Activated CD4-positive, alpha-beta T cell treated with anti-CD3 and anti-CD28 coated beads for 4 hours (primary cell): ENCODE data around the gene PALD1.

ENCODE experiments used
- DNase-seq, 2 donors: peaks; one replicate each; pipeline ENCODE4 v3.0.0-alpha.2; 2020

The PALD1 gene

GRCh38 chr10:70558871-70559810 is 80.6 kb downstream of the PALD1 start:
- DNase-seq = peak; percentile 58 to 60

- no peak for DNase-seq
These were observed 81.3 kb downstream of the PALD1 start for GRCh38 chr10:70559861-70560260.

- no peak for DNase-seq
These were observed 82.0 kb downstream of the PALD1 start for GRCh38 chr10:70560511-70560941.

GRCh38 chr10:70561070-70561469 is 82.5 kb downstream of the PALD1 start:
- DNase-seq = no peak

- DNase-seq = no peak
These were observed 83.0 kb downstream of the PALD1 start for GRCh38 chr10:70561558-70561957.

- no peak for DNase-seq
These were observed 83.6 kb downstream of the PALD1 start for GRCh38 chr10:70562036-70562755.

- DNase-seq = no peak
These were observed 84.7 kb downstream of the PALD1 start for GRCh38 chr10:70563230-70563629.

- no peak for DNase-seq
These were observed 85.7 kb downstream of the PALD1 start for GRCh38 chr10:70564113-70564725.

- DNase-seq = no peak
These were observed 86.4 kb downstream of the PALD1 start for GRCh38 chr10:70564901-70565351.

GRCh38 chr10:70565556-70566514 is 87.3 kb downstream of the PALD1 start:
- DNase-seq = no peak

GRCh38 chr10:70566515-70567290 is 88.1 kb downstream of the PALD1 start:
- DNase-seq = no peak

- DNase-seq = no peak
These were observed 89.0 kb downstream of the PALD1 start for GRCh38 chr10:70567603-70568002.

- DNase-seq = no peak
These were observed 89.5 kb downstream of the PALD1 start for GRCh38 chr10:70568113-70568512.

- DNase-seq = no peak
These were observed 90.4 kb downstream of the PALD1 start for GRCh38 chr10:70568781-70569495.

GRCh38 chr10:70571236-70571635 is 92.7 kb downstream of the PALD1 start:
- no peak for DNase-seq

- DNase-seq = no peak
These were observed 93.3 kb downstream of the PALD1 start for GRCh38 chr10:70571636-70572439.

GRCh38 chr10:70573599-70574506 is 95.3 kb downstream of the PALD1 start:
- DNase-seq = no peak

GRCh38 chr10:70575486-70575873 is 96.9 kb downstream of the PALD1 start:
- DNase-seq = no peak
